GM18498 (cell line): ENCODE results near the gene CORO2A.

Experiments
- ATAC-seq: cut with Tn5 transposase; IDR thresholded peaks from one replicate; pipeline ENCODE4 v1.9.1; 2021; ENCODE audit warnings: mild to moderate bottlenecking, moderate library complexity; ENCODE audit not compliant: unreplicated experiment

Gene CORO2A

DNA sequence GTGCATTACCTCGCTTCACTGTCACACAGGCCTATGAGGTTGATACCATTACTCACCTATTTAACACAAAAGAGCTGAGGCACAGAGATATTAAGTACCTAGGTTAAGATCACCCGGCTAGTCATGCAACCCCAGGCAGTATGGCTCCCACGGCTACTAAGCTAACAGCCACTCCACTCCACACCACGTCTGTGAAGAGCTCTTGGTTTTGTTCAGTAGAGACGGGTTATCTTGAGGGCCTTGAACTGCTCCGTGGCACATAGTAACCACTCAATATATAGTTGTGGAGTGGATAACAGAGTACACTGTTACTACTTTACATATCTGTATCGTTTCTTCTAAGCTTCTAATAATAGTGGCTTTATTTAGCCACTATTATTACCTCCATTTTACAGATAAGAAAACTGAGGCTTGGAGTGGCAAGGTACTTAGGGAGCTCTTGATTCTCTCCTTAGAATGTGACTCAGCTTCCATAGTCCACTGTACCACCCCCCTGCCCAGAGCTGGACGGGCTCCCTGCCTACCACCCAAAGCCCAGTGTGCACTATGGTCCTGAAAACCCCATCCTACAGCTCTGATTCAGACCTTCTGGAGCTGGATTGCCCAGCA lies 1.0 kb upstream of the CORO2A start:
- ATAC-seq, result no peak

GRCh38 chr9:98191671-98192502 lies 550 bp downstream of the CORO2A start:
- ATAC-seq, result peak; percentile 8

DNA sequence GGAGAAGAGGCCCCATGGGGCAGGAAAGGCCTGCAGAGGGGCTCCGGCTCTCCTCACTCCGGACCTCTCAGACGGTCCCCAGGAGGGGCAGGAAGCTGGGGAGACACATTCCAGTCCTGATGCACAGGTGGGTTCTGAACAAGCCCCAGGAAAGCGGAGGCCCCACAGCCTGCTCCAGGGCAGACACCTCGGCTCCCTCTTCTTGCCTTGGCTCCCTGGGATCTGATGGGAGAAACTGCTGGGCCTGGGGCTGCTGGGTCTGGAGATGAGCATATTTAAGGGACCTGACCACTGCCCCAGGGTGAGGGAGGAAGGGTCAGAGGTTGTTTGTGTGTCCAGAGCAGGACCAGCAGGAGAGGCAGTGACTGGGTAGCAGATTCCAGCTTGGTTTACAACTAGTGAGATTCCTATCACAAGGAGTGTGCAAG lies 1.2 kb downstream of the CORO2A start:
- no peak for ATAC-seq

DNA sequence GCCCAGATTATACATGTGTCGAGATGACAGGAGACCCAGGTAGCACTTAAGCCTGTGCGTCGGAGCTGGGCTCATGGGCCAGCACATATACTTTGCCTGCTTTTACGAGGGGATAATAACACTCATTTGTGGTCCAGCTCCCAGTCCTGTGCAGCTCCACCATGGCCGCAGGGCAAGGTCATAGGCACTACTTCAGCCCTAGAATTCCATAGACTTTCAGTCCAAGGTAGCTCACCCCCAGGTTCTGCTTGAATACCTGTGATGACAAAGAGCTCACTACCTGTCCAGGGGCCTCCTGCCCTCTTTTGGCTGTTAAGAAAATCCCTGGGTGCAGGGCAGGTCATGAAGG lies 1.7 kb downstream of the CORO2A start:
- no peak for ATAC-seq

GRCh38 chr9:98189412-98189811 lies 3.0 kb downstream of the CORO2A start:
- no peak for ATAC-seq

DNA sequence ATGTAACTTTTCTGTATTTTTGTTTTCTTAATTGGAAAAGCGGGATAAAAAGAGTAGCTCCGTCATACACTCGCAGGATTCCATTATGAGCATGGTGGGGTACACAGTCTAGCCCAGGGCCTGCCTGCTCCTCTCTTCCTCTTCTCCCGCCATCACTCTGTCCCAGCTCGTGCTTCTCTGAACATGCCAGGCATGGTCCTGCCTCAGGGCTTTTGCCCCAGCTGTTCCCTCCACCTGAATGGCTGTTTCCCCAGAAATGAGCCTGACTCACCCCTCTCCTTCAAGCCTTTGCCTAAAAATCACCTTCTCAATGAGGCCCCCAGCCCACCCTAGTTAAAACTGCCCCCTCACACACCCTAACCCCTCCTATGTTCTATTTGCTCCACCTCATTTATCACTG lies 4.5 kb downstream of the CORO2A start:
- no peak for ATAC-seq

DNA sequence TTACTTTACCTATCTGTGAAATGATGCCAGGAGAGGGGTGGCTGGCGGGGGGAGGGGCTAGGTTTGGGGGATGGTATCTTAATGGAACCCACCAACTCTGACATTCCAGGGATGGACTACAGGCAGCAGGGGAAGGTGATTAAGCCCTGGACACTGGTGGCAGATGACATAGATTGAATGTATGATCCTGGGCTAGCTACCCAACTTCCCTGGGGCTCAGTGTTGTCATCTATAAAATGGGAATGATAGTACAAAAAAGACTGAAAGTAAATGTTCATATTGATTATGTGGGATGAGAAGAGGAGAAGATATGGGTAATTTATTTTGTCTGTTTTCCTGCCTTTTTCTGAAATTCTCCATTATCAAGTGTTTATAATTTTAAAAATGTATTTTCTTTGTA lies 6.2 kb downstream of the CORO2A start:
- ATAC-seq, result no peak

DNA sequence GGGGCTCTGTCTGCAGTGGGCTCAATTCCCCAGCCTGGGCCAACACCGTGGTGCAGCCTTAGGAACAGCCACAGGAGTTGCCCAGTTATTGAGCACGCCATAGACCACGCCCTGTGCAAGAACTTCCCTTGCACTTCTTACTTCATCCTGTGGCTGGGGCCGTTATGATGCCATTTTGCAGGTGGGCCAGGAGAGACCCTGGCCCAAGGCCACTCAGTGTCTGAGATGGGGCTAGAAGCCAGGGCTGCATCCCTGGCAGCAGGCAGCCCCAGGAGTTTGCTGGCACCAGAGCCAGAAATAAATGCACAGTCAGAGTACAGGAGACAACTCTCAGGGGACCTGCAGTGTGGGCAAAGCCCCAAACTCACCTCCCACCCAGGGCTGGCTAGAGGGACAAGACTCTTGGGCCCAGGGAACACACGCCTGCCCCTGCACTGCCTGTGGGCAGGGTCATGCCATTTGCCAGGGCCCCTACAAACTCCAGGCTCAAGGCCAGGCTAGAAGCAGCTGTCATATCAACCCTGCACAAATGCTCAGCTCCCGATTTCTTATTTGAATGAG lies 6.7 kb downstream of the CORO2A start:
- ATAC-seq, result no peak

- ATAC-seq, result no peak
Measured at GRCh38 chr9:98185021-98185567, 7.3 kb downstream of the CORO2A start.

DNA sequence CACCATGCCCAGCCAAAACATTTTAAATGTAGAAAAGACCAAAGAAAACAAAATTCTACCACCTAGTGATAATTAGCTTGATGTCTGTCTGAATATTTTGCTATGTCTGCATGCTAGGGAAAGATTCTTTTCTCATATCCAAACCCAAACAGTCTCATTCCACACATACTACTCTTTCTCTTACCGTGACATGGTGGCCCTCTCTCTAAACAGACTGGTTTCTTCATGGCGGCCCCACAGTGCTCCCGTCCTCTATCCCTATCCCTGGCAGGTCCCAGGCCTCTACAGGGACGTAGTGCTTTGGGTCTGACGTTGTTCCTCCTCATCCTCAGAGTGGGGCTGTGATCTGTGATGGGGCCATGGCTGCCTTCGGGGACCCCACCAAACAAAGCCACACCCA lies 8.1 kb downstream of the CORO2A start:
- ATAC-seq, result no peak

DNA sequence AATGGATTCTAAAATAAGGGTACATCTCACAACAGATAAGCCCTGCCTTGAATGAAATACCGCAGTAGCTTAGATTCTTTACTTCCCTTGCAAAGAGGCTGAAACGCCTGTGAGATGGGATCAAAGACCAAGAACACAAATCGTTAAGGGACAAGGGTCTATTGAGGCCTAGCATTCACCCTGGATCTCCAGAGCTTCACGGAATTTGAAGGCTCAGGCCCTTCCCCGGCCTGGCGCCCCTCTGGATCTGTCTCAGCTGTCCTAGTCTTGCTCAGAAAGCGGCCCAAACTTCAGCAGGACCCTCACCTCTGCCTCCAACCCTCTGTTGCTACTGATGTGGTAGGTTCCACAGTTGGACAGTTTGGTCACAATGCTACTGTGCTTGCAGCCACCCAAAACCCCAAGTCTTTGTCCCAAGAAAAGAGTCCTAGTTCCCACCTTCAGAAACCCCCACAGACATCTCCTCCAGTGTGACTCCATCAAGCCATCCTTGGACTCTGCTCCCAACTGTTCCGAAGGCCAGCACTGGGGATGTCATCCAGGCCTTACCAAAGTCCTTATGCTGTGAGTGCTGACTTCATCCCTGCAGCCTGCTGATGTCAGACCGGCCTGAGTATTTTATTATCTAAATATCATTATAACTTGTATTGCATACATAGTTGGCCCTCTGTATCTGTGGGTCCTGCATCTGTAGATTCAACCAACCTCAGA lies 9.4 kb downstream of the CORO2A start:
- ATAC-seq, result no peak

DNA sequence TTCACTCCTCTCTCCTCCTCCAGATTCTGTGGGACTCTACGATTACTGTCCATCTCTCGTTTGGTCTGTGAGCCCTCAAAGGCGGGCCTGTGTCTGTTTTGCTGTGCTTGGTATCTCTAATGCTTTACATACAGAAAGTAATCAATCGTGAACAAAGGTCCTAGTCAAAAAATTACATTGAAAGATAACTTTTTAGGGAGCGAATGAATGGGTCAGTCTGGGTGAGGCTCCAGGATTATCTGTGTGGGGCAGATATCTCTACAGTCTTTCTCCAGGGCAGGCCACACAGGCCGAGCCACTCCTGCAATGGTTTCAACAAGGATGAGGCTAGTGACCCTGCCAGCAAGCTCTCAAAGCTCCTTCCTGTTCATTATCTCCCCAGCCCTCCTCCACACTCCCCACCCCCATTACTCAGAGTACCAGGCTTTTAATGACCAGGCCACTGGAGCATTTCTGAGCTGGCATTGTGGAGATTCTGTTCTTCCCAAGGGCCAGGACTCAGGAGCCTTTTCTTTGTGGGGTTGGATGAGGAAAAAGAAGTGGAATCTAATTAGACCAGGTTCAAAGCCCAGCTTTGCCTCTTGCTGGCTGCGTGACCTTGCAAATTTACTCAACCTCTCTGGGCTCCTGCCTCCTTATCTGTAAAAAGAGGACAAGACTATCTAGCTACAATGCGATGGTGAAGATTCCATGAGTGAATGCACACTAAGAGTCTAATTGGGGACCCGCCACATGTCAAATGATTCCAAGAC lies 10.2 kb downstream of the CORO2A start:
- no peak for ATAC-seq

DNA sequence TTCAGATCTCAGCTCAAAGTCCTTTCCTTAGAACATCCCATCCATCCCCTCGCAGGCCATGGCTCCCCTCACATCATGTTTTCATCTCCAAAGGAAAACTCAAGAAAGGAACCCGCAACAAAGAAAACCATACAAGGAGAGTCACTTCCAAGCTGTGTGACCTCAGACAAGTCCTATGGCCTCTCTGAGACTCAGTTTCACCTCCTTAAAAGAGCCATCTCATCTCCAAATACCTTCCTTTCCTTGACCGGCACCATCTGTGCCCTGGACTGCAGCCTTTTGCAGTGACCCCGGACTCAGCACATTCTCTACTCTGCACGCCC lies 10.7 kb downstream of the CORO2A start:
- no peak for ATAC-seq

GRCh38 chr9:98180996-98181395 lies 11.4 kb downstream of the CORO2A start:
- no peak for ATAC-seq

GRCh38 chr9:98178874-98179850 lies 13.3 kb downstream of the CORO2A start:
- ATAC-seq, result no peak

DNA sequence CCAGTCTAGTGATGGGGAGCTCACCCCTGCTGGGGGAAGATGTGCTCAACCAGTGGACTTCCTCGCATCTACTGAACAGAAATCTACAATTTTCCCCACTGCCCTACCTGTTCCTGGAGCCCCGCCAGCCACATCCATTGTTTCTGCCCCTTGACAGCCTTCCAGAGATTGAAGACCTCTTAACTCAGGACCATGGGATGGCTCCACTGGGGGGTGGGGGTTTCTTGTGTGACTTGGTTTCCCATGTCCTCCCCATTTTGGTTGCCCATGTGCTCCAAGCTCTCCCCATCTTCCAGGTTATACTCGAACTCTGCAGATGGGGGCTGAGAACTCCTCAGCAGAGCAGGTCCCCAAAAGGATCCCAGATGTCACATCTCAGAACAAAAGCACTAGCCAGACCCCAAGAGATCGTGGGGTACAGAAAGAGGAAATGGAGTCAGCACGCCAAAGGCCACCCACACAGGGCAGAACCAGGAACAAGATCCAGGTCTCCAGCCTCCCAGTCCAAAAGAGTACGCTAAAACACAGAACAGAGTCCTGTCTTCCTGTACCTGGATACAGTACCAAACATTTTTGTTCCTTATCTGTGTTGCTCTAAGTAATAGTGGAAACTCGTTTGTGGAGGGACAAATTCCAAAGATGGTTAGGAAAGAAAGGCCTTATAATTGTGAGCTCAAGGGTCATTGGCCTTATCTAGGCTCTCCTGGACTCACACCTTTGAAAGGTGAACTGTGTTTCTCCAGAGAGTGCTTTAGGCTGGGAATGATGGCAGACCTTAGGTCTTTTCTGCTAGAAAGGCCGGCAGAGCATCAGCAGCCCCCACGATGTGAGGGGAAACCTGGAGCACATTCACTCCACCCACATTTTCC lies 15.8 kb downstream of the CORO2A start:
- ATAC-seq, result no peak

GRCh38 chr9:98175762-98176161 lies 16.7 kb downstream of the CORO2A start:
- no peak for ATAC-seq

DNA sequence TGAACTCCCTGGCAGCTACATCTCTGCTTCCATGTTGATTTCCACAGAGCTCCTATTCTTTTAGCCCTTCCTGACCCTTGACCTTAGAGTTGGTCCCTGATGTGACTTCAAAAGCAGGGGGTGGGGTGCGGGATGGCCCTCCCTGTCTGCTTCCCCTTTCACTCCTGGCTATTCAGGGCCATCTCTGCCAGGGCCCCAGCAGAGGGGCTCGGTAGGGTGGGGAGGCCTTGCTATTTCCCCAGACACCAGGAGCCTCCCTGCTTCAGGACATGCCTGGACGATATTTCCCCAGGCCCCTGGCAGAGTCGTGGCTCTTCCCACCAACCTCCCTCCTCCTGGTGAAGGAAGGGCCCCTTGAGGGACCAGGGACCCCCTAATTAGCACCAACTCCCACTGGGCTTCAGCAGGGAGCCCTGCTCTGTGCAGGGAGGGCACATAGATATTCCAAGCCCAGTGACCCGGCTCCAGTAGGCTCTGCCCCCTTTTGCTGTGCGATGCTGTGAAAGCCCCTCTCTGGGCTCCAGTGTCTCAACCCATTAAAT lies 17.3 kb downstream of the CORO2A start:
- ATAC-seq, result no peak
